HG02642 (cell line): Measurements from ENCODE around the gene PEX14.

Source experiments
- ATAC-seq: cut with Tn5 transposase; IDR thresholded peaks from one replicate; pipeline ENCODE4 v1.9.1; 2021; ENCODE audit warnings: mild to moderate bottlenecking; ENCODE audit not compliant: unreplicated experiment, poor library complexity

Gene PEX14

DNA sequence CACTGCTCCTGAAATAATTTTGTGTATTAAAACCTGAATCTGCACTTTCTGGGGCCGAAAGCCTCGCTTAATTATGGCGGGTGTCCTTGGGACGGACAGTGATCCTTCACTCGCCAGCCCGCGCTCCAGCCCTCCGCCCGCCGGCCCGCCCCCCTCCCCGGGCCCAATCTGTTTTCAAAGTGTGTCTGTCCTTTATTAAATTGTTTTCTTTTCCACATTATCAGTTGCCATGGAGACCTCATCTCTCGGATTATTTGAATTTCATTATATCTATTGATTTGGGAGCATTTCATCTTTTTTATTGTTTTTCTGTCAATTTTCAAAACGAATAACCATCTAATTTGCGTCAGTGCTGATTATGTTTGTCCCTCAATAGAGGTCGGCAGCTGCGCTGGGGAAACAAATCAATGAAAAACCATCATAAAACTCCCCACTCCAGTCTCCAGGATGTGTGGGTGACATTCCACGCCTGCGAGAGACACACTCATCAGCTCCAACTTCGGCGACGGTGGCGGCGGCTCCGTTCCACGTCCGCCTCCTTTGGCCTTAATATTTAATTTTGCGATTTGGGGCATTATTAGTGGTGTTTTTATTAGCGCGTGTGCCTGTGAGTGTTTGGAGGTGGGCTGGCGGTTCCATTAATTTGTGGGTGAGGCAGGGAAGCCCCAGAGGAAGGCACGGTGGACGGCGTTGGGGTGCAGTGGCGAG lies 197.7 kb downstream of the PEX14 start:
- ATAC-seq = no peak

GRCh38 chr1:10673109-10673711 lies 198.5 kb downstream of the PEX14 start:
- no peak for ATAC-seq

GRCh38 chr1:10674222-10674621 lies 199.5 kb downstream of the PEX14 start:
- no peak for ATAC-seq

- ATAC-seq = no peak
Measured at GRCh38 chr1:10674700-10675609, 200.2 kb downstream of the PEX14 start.

- ATAC-seq = no peak
Measured at GRCh38 chr1:10675813-10676212, 201.1 kb downstream of the PEX14 start.

GRCh38 chr1:10676963-10677362 lies 202.2 kb downstream of the PEX14 start:
- no peak for ATAC-seq

GRCh38 chr1:10677491-10678391 lies 203.0 kb downstream of the PEX14 start:
- no peak for ATAC-seq

- no peak for ATAC-seq
Measured at GRCh38 chr1:10678402-10678801, 203.7 kb downstream of the PEX14 start.

DNA sequence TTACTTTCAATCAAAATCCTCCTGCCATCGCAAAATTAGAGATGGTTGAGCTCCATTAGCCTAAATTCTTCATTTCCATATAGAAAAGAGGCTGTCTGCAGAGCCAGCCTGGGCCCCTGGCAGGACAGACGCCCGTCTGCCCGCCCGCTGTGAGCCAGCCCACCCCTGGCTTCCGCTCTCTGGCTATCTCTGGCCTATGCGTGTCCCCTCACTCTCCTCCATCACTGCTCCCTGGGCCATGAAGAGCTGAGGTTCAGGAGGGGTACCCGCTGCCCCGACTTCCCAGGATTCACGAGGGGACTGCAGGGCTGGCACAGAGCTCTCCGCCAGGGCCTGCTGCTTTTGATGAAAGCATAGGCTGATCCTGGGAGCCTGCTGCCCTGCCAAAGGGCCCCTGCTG lies 204.1 kb downstream of the PEX14 start:
- no peak for ATAC-seq

DNA sequence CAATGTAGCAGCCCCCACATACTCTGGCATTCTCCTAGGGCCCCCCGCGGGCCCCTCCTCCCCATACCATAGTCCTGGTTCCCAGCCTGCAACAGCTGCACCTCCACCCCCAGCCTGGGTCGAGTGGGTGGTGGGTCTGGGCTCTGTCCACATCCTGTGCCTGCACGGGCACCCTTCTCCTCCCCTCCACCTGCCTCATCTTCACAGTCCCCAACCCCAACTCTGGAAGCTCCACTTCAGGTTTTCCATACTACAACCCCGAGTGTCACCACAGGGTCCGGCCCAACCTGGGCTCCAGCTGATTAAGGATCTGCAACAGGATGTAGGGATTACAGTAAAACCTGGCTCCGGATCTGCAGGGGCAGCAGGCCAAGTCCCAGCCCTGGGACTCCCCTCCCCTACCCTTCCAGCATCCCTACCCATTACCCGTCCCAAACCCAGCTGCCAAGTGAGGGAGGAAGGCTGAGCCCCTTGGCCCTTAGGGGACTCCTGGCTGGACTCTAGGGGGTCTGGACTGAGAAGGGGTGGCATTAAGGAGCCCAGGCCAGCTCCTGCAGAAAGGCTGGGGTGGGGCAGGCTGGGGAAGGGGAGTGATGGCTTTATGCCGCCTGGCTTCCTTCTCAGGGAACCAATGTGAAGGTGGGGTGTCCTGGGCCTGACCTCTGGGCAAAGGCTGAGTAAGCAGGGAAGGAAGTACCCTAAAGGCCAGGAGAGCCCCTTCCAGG lies 204.9 kb downstream of the PEX14 start:
- ATAC-seq = no peak
